ENCODE data around the gene DCLRE1C.
"Not testable (repeated sequence)": the region's sequence is repeated elsewhere in the genome, so short reads cannot be mapped to it uniquely, and the experiment has no call there.

DCLRE1C gene

GRCh38 chr10:14917827-14918226 is 36.1 kb downstream of the DCLRE1C start:
- H3K9me3 ChIP-seq, result no peaks in the 10 kb centered on the region
- no peaks in the 10 kb centered on the region for H3K4me1 ChIP-seq (ENCODE audit: control insufficient read depth in 1 of 2, insufficient read depth in 1 of 2, low read depth in 1 of 2, low read length in 1 of 2)
- no peak overlapping the region for H3K4me3 ChIP-seq (ENCODE audit: low read depth in 1 of 2, low read length in 1 of 2)
- H3K27me3 ChIP-seq, result no peaks in the 10 kb centered on the region
- H3K27ac ChIP-seq, result no peak overlapping the region
- TF ChIP-seq CTCF (IDR thresholded peaks at IDR 0.05), result no peak
- peaks cover 79% of the 10 kb centered on the region for H3K36me3 ChIP-seq

- peaks cover 79% of the 10 kb centered on the region for H3K36me3 ChIP-seq
- no peak overlapping the region for H3K27ac ChIP-seq
- no peaks in the 10 kb centered on the region for H3K27me3 ChIP-seq
- H3K4me3 ChIP-seq (ENCODE audit: low read depth in 1 of 2, low read length in 1 of 2), result no peak overlapping the region
- TF ChIP-seq CTCF (IDR thresholded peaks at IDR 0.05), result no peak
- no peaks in the 10 kb centered on the region for H3K9me3 ChIP-seq
- no peaks in the 10 kb centered on the region for H3K4me1 ChIP-seq (ENCODE audit: control insufficient read depth in 1 of 2, insufficient read depth in 1 of 2, low read depth in 1 of 2, low read length in 1 of 2)
These were observed 37.3 kb downstream of the DCLRE1C start for GRCh38 chr10:14916600-14916999.

- no peaks in the 10 kb centered on the region for H3K4me1 ChIP-seq (ENCODE audit: control insufficient read depth in 1 of 2, insufficient read depth in 1 of 2, low read depth in 1 of 2, low read length in 1 of 2)
- no peaks in the 10 kb centered on the region for H3K9me3 ChIP-seq
- H3K4me3 ChIP-seq (ENCODE audit: low read depth in 1 of 2, low read length in 1 of 2), result no peak overlapping the region
- H3K27ac ChIP-seq, result no peak overlapping the region
- peaks cover 73% of the 10 kb centered on the region for H3K36me3 ChIP-seq
- H3K27me3 ChIP-seq, result no peaks in the 10 kb centered on the region
- TF ChIP-seq CTCF (IDR thresholded peaks at IDR 0.05), result no peak
These were observed 42.1 kb downstream of the DCLRE1C start for GRCh38 chr10:14911801-14912200.

GRCh38 chr10:14910953-14911352 is 42.9 kb downstream of the DCLRE1C start:
- H3K4me3 ChIP-seq (ENCODE audit: low read depth in 1 of 2, low read length in 1 of 2), result no peak overlapping the region
- H3K27ac ChIP-seq, result no peak overlapping the region
- H3K36me3 ChIP-seq, result peaks cover 76% of the 10 kb centered on the region
- H3K9me3 ChIP-seq, result no peaks in the 10 kb centered on the region
- H3K4me1 ChIP-seq (ENCODE audit: control insufficient read depth in 1 of 2, insufficient read depth in 1 of 2, low read depth in 1 of 2, low read length in 1 of 2), result no peaks in the 10 kb centered on the region
- no peak for TF ChIP-seq CTCF (IDR thresholded peaks at IDR 0.05)
- no peaks in the 10 kb centered on the region for H3K27me3 ChIP-seq

GRCh38 chr10:14909101-14909500 is 44.8 kb downstream of the DCLRE1C start:
- Histone ChIP-seq H3K27ac (no peak overlapping the region), H3K4me1 (ENCODE audit: control insufficient read depth in 1 of 2, insufficient read depth in 1 of 2, low read depth in 1 of 2, low read length in 1 of 2) (no peaks in the 10 kb centered on the region), H3K4me3 (ENCODE audit: low read depth in 1 of 2, low read length in 1 of 2) (no peak overlapping the region), H3K27me3 (no peaks in the 10 kb centered on the region), H3K9me3 (no peaks in the 10 kb centered on the region), H3K36me3 (peaks cover 71% of the 10 kb centered on the region)
- TF ChIP-seq CTCF (IDR thresholded peaks at IDR 0.05), result no peak

- H3K36me3 ChIP-seq, result peaks cover 61% of the 10 kb centered on the region
- H3K9me3 ChIP-seq; H3K4me3 ChIP-seq (ENCODE audit: low read depth in 1 of 2, low read length in 1 of 2); H3K4me1 ChIP-seq (ENCODE audit: control insufficient read depth in 1 of 2, insufficient read depth in 1 of 2, low read depth in 1 of 2, low read length in 1 of 2); H3K27ac ChIP-seq; H3K27me3 ChIP-seq: not testable (repeated sequence)
These were observed 46.3 kb downstream of the DCLRE1C start for GRCh38 chr10:14907591-14907990.
